OCI-LY3 (cell line): ENCODE measurements around the gene UBE2E1.

ENCODE experiments used
- H2AFZ ChIP-seq: fragments of 200-600, 300-600 bp; shearing (Covaris generic); 2 replicates; pipeline ENCODE4 v1.6.0; 2014; ENCODE audit warnings: antibody characterized with exemption, low read depth, low read length
- H3K27ac ChIP-seq: fragments of 200-600, 300-600 bp; sonication (generic); 2 replicates; pipeline ENCODE4 v1.5.1; 2014; ENCODE audit warnings: mild to moderate bottlenecking, low read length, moderate library complexity, mixed read lengths
- H3K27me3 ChIP-seq: fragments of 200-600, 300-600 bp; sonication (generic); 2 replicates; pipeline ENCODE4 v1.6.1; 2014; ENCODE audit warnings: low read depth, low read length, mixed read lengths
- H3K36me3 ChIP-seq: fragments of 200-600, 300-600 bp; sonication (generic); replicated peaks from 2 replicates; pipeline ENCODE3; 2014; ENCODE audit warnings: low read depth, low read length, mixed read lengths
- H3K4me1 ChIP-seq: fragments of 300-600, 200-600 bp; sonication (generic); 2 replicates; pipeline ENCODE4 v1.6.1; 2014; ENCODE audit warnings: low read length, mixed read lengths
- H3K4me2 ChIP-seq: fragments of 200-600, 300-600 bp; sonication (generic); 2 replicates; pipeline ENCODE4 v1.6.1; 2014; ENCODE audit warnings: low read length, mixed read lengths
- H3K4me3 ChIP-seq: fragments of 300-600, 200-600 bp; sonication (generic); 2 replicates; pipeline ENCODE4 v1.5.1; 2014; ENCODE audit warnings: antibody characterized with exemption, mild to moderate bottlenecking, low read length, moderate library complexity
- H3K79me2 ChIP-seq: fragments of 300-600, 200-600 bp; shearing (Covaris generic); 2 replicates; pipeline ENCODE4 v1.6.1; 2014; ENCODE audit warnings: mild to moderate bottlenecking, low read length, mixed read lengths
- H3K9ac ChIP-seq: fragments of 300-600, 200-600 bp; shearing (Covaris generic); 2 replicates; pipeline ENCODE4 v1.6.0; 2014; ENCODE audit warnings: mild to moderate bottlenecking, low read length, moderate library complexity
- H3K9me3 ChIP-seq: fragments of 200-600, 300-600 bp; shearing (Covaris generic); 2 replicates; pipeline ENCODE4 v1.6.1; 2014; ENCODE audit warnings: low read length, mixed read lengths; ENCODE audit not compliant: insufficient read depth
- H4K20me1 ChIP-seq: fragments of 200-600, 300-600 bp; sonication (generic); 2 replicates; pipeline ENCODE4 v1.6.1; 2016; ENCODE audit warnings: low read length, mixed read lengths; ENCODE audit not compliant: insufficient read depth
- CTCF ChIP-seq: fragments of 200-600, 300-600 bp; sonication (generic); IDR thresholded peaks from 2 replicates; pipeline ENCODE4 v1.5.1; 2014; ENCODE audit warnings: antibody characterized with exemption, low read length, low read depth
- EZH2phosphoT487 ChIP-seq: fragments of 200-600 bp; shearing (Covaris generic); IDR thresholded peaks from 2 replicates; pipeline ENCODE4 v1.6.1; 2018; ENCODE audit warnings: antibody characterized with exemption, mixed run types, low read depth

Gene UBE2E1

GRCh38 chr3:23888617-23889228, 83.0 kb downstream of the UBE2E1 start:
- H3K79me2 ChIP-seq: 0 out of 2 replicates have a peak, but pooled peaks cover 5% of the 10 kb centered on the region
- H3K4me3 ChIP-seq: no peak overlapping the region
- H3K36me3 ChIP-seq: peaks cover 6% of the 10 kb centered on the region
- peak overlapping the region; percentile 6; the same call in 1 of the 2 replicates for H3K4me2 ChIP-seq
- peaks cover 7% of the 10 kb centered on the region for H3K4me1 ChIP-seq
- no peak overlapping the region for H2AFZ ChIP-seq
- TF ChIP-seq EZH2phosphoT487 (no peak), CTCF (peak; percentile 90)
- H4K20me1 ChIP-seq: peaks cover 36% of the 10 kb centered on the region
- no peaks in the 10 kb centered on the region for H3K9me3 ChIP-seq
- no peak overlapping the region for H3K9ac ChIP-seq
- no peaks in the 10 kb centered on the region for H3K27me3 ChIP-seq
- H3K27ac ChIP-seq: no peak overlapping the region

GRCh38 chr3:23889386-23889785, 83.6 kb downstream of the UBE2E1 start:
- peaks cover 30% of the 10 kb centered on the region for H4K20me1 ChIP-seq
- TF ChIP-seq EZH2phosphoT487 (no peak), CTCF (no peak)
- H2AFZ ChIP-seq: no peak overlapping the region
- no peaks in the 10 kb centered on the region for H3K27me3 ChIP-seq
- H3K79me2 ChIP-seq: 0 out of 2 replicates have a peak, but pooled peaks cover 5% of the 10 kb centered on the region
- no peaks in the 10 kb centered on the region for H3K9me3 ChIP-seq
- H3K4me3 ChIP-seq: no peak overlapping the region
- peaks cover 6% of the 10 kb centered on the region for H3K36me3 ChIP-seq
- H3K27ac ChIP-seq: no peak overlapping the region
- H3K9ac ChIP-seq: no peak overlapping the region
- H3K4me2 ChIP-seq: no peak overlapping the region
- H3K4me1 ChIP-seq: peaks cover 7% of the 10 kb centered on the region

- Histone ChIP-seq H3K36me3 (peaks cover 6% of the 10 kb centered on the region), H3K4me1 (peaks cover 7% of the 10 kb centered on the region), H3K4me3 (no peak overlapping the region), H3K9ac (no peak overlapping the region), H3K27me3 (no peaks in the 10 kb centered on the region), H4K20me1 (peaks cover 25% of the 10 kb centered on the region), H3K9me3 (no peaks in the 10 kb centered on the region), H3K4me2 (no peak overlapping the region), H2AFZ (no peak overlapping the region), H3K27ac (no peak overlapping the region), H3K79me2 (0 out of 2 replicates have a peak, but pooled peaks cover 5% of the 10 kb centered on the region)
- TF ChIP-seq CTCF: no peak
- TF ChIP-seq EZH2phosphoT487: no peak
Observed at GRCh38 chr3:23889950-23890349, 84.2 kb downstream of the UBE2E1 start.

GRCh38 chr3:23894254-23895061, 88.7 kb downstream of the UBE2E1 start:
- Histone ChIP-seq H3K4me2 (no peak overlapping the region), H3K9ac (no peak overlapping the region), H3K4me1 (no peaks in the 10 kb centered on the region), H3K9me3 (no peaks in the 10 kb centered on the region), H3K27me3 (no peaks in the 10 kb centered on the region), H3K36me3 (peaks cover 18% of the 10 kb centered on the region), H3K79me2 (no peaks in the 10 kb centered on the region), H3K4me3 (no peak overlapping the region), H3K27ac (no peak overlapping the region), H2AFZ (no peak overlapping the region), H4K20me1 (no peaks in the 10 kb centered on the region; the same call in 1 of the 2 replicates)
- TF ChIP-seq EZH2phosphoT487 (no peak), CTCF (no peak)
